ENCODE measurements around the gene TMEM59L. TPM values are rescaled to one million over a fixed set of nuclear protein-coding genes. Genes with fewer than 3 reads are reported as not detected.

Gene TMEM59L
- total and polyA plus RNA-seq, 2 of the 13 experiments (the other 11 are each of a cell fraction or from before 2014, with no cell fraction given): 0.97 to 5.5 TPM

DNA sequence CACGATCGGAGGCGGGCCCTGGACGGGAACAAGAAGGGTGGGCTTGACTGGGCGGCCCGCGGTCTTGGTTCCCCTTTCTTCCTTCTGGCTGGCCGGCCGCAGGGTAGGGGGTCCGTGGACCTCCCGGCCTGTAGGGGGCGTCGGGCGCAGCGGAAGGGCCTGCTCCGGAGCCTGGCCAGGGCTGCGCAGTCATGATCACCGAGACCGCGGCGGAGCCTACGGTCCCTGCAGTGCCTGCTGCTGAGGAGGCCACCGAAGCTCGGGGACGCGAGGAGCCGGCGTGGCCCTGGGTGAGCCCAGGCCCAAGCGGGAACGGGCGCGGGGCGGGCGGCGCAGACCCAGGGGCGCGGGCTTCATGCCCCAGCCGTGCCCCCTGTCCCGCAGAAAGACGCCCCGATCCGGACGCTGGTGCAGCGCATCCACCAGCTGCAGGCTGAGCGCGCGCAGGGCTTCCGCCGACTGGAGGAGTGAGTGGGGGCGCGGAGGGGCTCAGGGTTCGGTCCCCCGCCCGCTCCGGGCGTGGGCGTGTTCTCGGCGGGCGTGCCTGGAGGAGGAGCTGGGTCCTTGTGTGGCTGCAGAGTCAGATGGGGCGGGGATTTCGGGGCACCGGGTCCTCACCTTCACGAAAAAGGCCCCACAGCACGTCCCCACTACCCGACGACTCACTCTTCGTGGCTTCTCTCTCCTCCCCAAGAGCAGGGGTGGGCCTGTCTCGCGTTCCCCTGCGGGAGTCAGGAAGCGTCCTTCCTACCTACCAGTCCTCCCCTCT, 23.9 kb upstream of the TMEM59L start, which contains the start of gene REX1BD (continued):
- TF ChIP-seq, protein P1, sequence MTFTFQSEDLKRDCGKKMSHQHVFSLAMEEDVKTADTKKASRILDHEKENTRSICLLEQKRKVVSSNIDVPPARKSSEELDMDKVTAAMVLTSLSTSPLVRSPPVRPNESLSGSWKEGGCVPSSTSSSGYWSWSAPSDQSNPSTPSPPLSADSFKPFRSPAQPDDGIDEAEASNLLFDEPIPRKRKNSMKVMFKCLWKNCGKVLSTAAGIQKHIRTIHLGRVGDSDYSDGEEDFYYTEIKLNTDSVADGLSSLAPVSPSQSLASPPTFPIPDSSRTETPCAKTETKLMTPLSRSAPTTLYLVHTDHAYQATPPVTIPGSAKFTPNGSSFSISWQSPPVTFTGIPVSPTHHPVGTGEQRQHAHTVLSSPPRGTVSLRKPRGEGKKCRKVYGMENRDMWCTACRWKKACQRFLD (CRISPR knock-in tag; IDR thresholded peaks at IDR 0.05; ENCODE audit: borderline replicate concordance): no peak
- TF ChIP-seq EZH2 (conservative IDR thresholded peaks at IDR 0.05; ENCODE audit: low read depth, low read length) (no peak), ZGPAT (CRISPR knock-in tag; IDR thresholded peaks at IDR 0.05) (peak; percentile 93), ZNF773 (CRISPR knock-in tag; IDR thresholded peaks at IDR 0.05; ENCODE audit: borderline replicate concordance) (0 out of 2 replicates have a peak, but pooled peaks have one; percentile 46), ZZZ3 (CRISPR knock-in tag; IDR thresholded peaks at IDR 0.05; ENCODE audit: borderline replicate concordance) (no peak), ZFAT (CRISPR knock-in tag; conservative IDR thresholded peaks at IDR 0.05) (peak; percentile 34; the same call in 1 of the 2 replicates), MIER3 (CRISPR knock-in tag; IDR thresholded peaks at IDR 0.05; ENCODE audit: borderline replicate concordance) (peak; percentile 75; the same call in 1 of the 2 replicates), SP2 (CRISPR knock-in tag; IDR thresholded peaks at IDR 0.05) (0 out of 2 replicates have a peak, but pooled peaks have one; percentile 27), ZNF768 (CRISPR knock-in tag; IDR thresholded peaks at IDR 0.05) (peak; percentile 95), ZBTB1 (CRISPR knock-in tag; IDR thresholded peaks at IDR 0.05; ENCODE audit: borderline replicate concordance) (peak; percentile 73; the same call in 1 of the 2 replicates), SETDB1 (CRISPR knock-in tag; IDR thresholded peaks at IDR 0.05; ENCODE audit: borderline replicate concordance) (no peak), RFXAP (CRISPR knock-in tag; IDR thresholded peaks at IDR 0.05; ENCODE audit: borderline replicate concordance) (peak; percentile 77; the same call in 1 of the 2 replicates), NR3C1 (CRISPR knock-in tag; IDR thresholded peaks at IDR 0.05) (no peak), ZNF770 (CRISPR knock-in tag; IDR thresholded peaks at IDR 0.05) (no peak), NR1H2 (CRISPR knock-in tag; IDR thresholded peaks at IDR 0.05; ENCODE audit: borderline replicate concordance, low read depth) (no peak; the same call in 1 of the 2 replicates), GZF1 (CRISPR knock-in tag; IDR thresholded peaks at IDR 0.05) (no peak; the same call in none of the 2 replicates), TMF1 (CRISPR knock-in tag; IDR thresholded peaks at IDR 0.05; ENCODE audit: low read depth) (peak; percentile 52), ATF3 (CRISPR knock-in tag; IDR thresholded peaks at IDR 0.05) (peak; percentile 69), TBX3 (IDR thresholded peaks at IDR 0.05; ENCODE audit: borderline replicate concordance) (no peak), ZNF292 (CRISPR knock-in tag; IDR thresholded peaks at IDR 0.05; ENCODE audit: borderline replicate concordance, low read depth) (no peak), ELF4 (CRISPR knock-in tag; IDR thresholded peaks at IDR 0.05; ENCODE audit: borderline replicate concordance) (no peak), SAP130 (CRISPR knock-in tag; IDR thresholded peaks at IDR 0.05; ENCODE audit: low read depth) (peak; percentile 83), ZNF232 (CRISPR knock-in tag; IDR thresholded peaks at IDR 0.05; ENCODE audit: borderline replicate concordance) (no peak)
- TF ChIP-seq, protein P2, sequence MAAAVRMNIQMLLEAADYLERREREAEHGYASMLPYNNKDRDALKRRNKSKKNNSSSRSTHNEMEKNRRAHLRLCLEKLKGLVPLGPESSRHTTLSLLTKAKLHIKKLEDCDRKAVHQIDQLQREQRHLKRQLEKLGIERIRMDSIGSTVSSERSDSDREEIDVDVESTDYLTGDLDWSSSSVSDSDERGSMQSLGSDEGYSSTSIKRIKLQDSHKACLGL (CRISPR knock-in tag; IDR thresholded peaks at IDR 0.05): no peak
